Measurements from ENCODE around the gene EIF5.
A peak's percentile ranks its signal among the peaks of the same experiment; 100 is the strongest.

EIF5 gene

DNA sequence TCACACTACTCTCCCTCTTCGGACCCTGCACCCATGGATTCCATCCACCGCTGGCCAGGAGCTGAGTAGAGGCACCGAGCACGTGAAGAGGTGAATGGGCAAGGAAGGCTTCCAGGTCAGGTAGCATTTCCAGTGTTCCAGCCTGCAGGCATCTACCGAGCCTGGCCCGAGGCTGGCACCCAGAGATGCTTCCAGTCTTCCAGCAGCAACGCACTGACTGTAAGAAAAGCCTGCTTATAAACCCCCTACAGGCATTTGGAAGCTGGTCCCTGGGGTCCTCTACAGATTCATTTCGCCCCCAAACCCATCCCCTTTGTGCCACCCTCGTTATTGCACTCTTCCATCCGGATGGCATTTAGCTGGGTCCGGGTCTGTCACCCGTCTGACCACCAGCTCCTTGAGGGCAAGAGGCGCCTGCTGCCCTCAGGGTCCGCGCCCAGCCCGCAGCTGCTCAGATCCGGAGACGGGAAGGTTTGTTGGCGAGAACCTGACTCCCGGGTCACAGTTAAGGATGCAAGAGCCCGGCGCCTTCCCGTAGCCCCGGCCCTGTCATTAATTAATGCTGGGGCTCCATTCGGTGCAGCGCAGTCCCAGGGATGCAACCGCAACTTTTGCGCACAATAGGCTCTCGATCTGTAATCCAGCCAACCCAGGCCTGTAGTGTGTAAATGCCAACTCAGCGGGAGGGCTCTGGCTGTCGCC lies 50.6 kb downstream of the EIF5 start:
- peaks cover 0 to 1% of the 10 kb centered on the region in 2 donors for H3K9me3 Mint-ChIP-seq
- peak overlapping the region; percentile 95 to 98 for H3K4me3 Mint-ChIP-seq
- no peak for ATAC-seq (replicated peaks)
- H3K36me3 Mint-ChIP-seq: peaks cover 2 to 6% of the 10 kb centered on the region in 2 donors
- peaks cover 14 to 41% of the 10 kb centered on the region in 2 donors for H3K4me1 Mint-ChIP-seq
- peaks cover 11 to 19% of the 10 kb centered on the region in 2 donors for H3K27me3 Mint-ChIP-seq
- no peak for DNase-seq
- H3K27ac Mint-ChIP-seq: peak overlapping the region; percentile 96

- H3K9me3 Mint-ChIP-seq: peaks cover 0 to 1% of the 10 kb centered on the region in 2 donors
- peak within 1 kb of the TSS; percentile 98 for H3K27ac Mint-ChIP-seq
- H3K27me3 Mint-ChIP-seq: peaks cover 11 to 14% of the 10 kb centered on the region in 2 donors
- ATAC-seq (replicated peaks): peak; percentile 96 to 97
- H3K4me1 Mint-ChIP-seq: peaks cover 14 to 41% of the 10 kb centered on the region in 2 donors
- DNase-seq: peak; percentile 97
- H3K4me3 Mint-ChIP-seq: peak within 1 kb of the TSS; percentile 95 to 98
- peaks cover 2 to 6% of the 10 kb centered on the region in 2 donors for H3K36me3 Mint-ChIP-seq
Measured at GRCh38 chr14:103385152-103385928, 51.3 kb downstream of the EIF5 start, which contains the start of gene MARK3. Gene MARK3 (plus strand): TSS chr14:103385415. CDS start chr14:103386030, 615 bp downstream.

GRCh38 chr14:103385929-103386712 lies 52.1 kb downstream of the EIF5 start:
- Mint-ChIP-seq H3K36me3 (peaks cover 2 to 6% of the 10 kb centered on the region in 2 donors), H3K27ac (peak overlapping the region; percentile 98), H3K4me3 (peak overlapping the region; percentile 95 to 98), H3K9me3 (no peaks in the 10 kb centered on the region), H3K27me3 (peaks cover 8 to 9% of the 10 kb centered on the region in 2 donors), H3K4me1 (peaks cover 17 to 48% of the 10 kb centered on the region in 2 donors)
- DNase-seq (peak; percentile 26), ATAC-seq (replicated peaks) (peak; percentile 6 to 20)

GRCh38 chr14:103386713-103387329 lies 52.8 kb downstream of the EIF5 start:
- peak overlapping the region; percentile 95 to 98 for H3K4me3 Mint-ChIP-seq
- no peaks in the 10 kb centered on the region for H3K9me3 Mint-ChIP-seq
- H3K27me3 Mint-ChIP-seq: peaks cover 2 to 7% of the 10 kb centered on the region in 2 donors
- ATAC-seq (replicated peaks) (no peak), DNase-seq (no peak)
- peaks cover 17 to 48% of the 10 kb centered on the region in 2 donors for H3K4me1 Mint-ChIP-seq
- H3K36me3 Mint-ChIP-seq: peaks cover 0 to 6% of the 10 kb centered on the region in 2 donors
- H3K27ac Mint-ChIP-seq: peak overlapping the region; percentile 98

GRCh38 chr14:103388664-103389063 lies 54.6 kb downstream of the EIF5 start:
- no peaks in the 10 kb centered on the region for H3K27me3 Mint-ChIP-seq
- H3K9me3 Mint-ChIP-seq: no peaks in the 10 kb centered on the region
- ATAC-seq (replicated peaks): no peak
- peaks cover 21 to 48% of the 10 kb centered on the region in 2 donors for H3K4me1 Mint-ChIP-seq
- DNase-seq: no peak
- no peak overlapping the region for H3K4me3 Mint-ChIP-seq
- no peak overlapping the region for H3K27ac Mint-ChIP-seq
- H3K36me3 Mint-ChIP-seq: peaks cover 0 to 6% of the 10 kb centered on the region in 2 donors

DNA sequence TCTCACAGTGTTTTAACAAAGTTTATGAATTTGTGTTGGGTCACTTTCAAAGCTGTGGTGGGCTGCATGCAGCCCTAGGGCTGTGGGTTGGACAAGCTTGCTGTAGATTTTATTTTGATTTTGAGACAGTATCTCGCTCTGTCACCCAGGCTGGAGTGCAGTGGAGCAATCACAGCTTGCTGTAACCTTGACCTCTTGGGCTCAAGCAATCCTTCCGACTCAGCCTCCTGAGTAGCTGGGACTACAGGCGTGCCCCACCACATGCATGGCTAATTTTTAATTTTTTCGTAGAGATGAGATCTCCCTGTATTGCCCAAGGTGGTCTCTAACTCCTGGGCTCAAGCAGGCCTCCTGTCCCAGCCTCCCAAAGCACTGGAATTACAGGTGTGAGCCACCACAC lies 56.6 kb downstream of the EIF5 start:
- no peaks in the 10 kb centered on the region for H3K9me3 Mint-ChIP-seq
- DNase-seq: no peak
- H3K27ac Mint-ChIP-seq: peak overlapping the region; percentile 51
- H3K36me3 Mint-ChIP-seq: peaks cover 4 to 6% of the 10 kb centered on the region in 2 donors
- peaks cover 22 to 54% of the 10 kb centered on the region in 2 donors for H3K4me1 Mint-ChIP-seq
- ATAC-seq (replicated peaks): no peak
- no peaks in the 10 kb centered on the region for H3K27me3 Mint-ChIP-seq
- no peak overlapping the region for H3K4me3 Mint-ChIP-seq

DNA sequence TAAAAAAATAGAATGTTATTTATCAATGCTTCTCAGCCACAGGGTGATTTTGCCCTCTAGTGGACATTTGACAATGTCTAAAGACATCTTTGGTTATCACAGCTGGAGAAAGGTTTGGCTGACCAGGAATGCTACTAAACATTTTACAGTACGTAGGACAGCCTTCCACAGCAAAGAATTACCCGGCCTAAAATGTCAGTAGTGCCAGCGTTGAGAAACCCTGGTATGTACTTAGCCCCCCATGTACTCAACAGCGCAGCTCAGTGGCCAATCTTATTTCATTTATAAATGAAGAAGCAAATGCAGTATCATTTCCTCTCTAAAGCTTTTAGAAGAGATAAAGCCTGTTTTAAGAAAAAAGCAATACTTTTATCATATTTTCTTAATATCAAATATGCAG lies 57.0 kb downstream of the EIF5 start:
- no peaks in the 10 kb centered on the region for H3K27me3 Mint-ChIP-seq
- H3K9me3 Mint-ChIP-seq: no peaks in the 10 kb centered on the region
- peaks cover 4 to 6% of the 10 kb centered on the region in 2 donors for H3K36me3 Mint-ChIP-seq
- no peak overlapping the region for H3K4me3 Mint-ChIP-seq
- peak overlapping the region; percentile 59 for H3K27ac Mint-ChIP-seq
- DNase-seq: no peak
- peaks cover 26 to 58% of the 10 kb centered on the region in 2 donors for H3K4me1 Mint-ChIP-seq
- ATAC-seq (replicated peaks): peak; percentile 79 to 80

- H3K4me1 Mint-ChIP-seq: peaks cover 23 to 63% of the 10 kb centered on the region in 2 donors
- no peaks in the 10 kb centered on the region for H3K27me3 Mint-ChIP-seq
- H3K4me3 Mint-ChIP-seq: no peak overlapping the region
- peak overlapping the region; percentile 25 for H3K27ac Mint-ChIP-seq
- H3K9me3 Mint-ChIP-seq: no peaks in the 10 kb centered on the region
- peak in 1 of 2 donors; percentile 25 for ATAC-seq (replicated peaks)
- DNase-seq: no peak
- H3K36me3 Mint-ChIP-seq: peaks cover 4 to 6% of the 10 kb centered on the region in 2 donors
Measured at GRCh38 chr14:103392106-103392505, 58.1 kb downstream of the EIF5 start.

DNA sequence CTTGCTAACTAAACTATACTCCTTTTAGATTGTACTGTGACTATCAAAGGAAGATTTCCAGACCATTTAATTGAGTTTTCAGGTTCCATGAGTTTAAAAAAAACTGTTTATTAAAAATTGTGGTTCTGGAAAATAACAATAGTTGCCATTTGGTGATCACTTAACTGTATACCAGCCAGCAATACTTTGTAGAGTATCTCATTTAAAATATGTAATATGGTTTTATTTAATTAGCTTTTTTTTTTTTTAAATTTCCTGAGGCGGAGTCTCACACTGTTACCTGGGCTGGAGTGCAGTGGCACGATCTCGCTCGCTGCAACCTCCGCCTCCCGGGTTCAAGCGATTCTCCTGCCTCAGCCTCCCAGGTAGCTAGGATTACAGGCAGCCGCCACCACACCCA lies 58.5 kb downstream of the EIF5 start:
- DNase-seq: no peak
- peaks cover 4 to 6% of the 10 kb centered on the region in 2 donors for H3K36me3 Mint-ChIP-seq
- no peaks in the 10 kb centered on the region for H3K27me3 Mint-ChIP-seq
- peaks cover 22 to 63% of the 10 kb centered on the region in 2 donors for H3K4me1 Mint-ChIP-seq
- H3K4me3 Mint-ChIP-seq: no peak overlapping the region
- ATAC-seq (replicated peaks): no peak
- no peaks in the 10 kb centered on the region for H3K9me3 Mint-ChIP-seq
- no peak overlapping the region for H3K27ac Mint-ChIP-seq

DNA sequence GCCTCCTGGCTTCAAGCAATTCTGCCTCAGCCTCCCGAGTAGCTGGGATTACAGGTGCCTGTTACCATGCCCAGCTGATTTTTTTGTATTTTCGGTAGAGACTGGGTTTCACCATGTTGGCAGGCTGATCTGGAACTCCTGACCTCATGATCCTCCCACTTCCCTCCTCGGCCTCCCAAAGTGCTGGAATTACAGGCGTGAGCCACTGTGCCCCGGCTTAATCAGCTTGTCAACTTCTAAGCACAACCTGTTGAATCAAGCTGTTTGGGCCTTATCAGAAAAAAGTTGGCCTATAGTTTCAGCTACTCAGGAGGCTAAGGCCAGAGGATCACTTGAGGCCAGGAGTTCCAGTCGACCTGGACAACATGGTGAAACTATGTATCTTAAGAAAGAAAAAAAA lies 59.0 kb downstream of the EIF5 start:
- DNase-seq (no peak), ATAC-seq (replicated peaks) (no peak)
- Mint-ChIP-seq H3K36me3 (peaks cover 6 to 10% of the 10 kb centered on the region in 2 donors), H3K9me3 (no peaks in the 10 kb centered on the region), H3K4me1 (peaks cover 27 to 63% of the 10 kb centered on the region in 2 donors), H3K27me3 (no peaks in the 10 kb centered on the region), H3K27ac (no peak overlapping the region), H3K4me3 (no peak overlapping the region)

GRCh38 chr14:103393676-103394626 lies 59.9 kb downstream of the EIF5 start:
- H3K36me3 Mint-ChIP-seq: peaks cover 7 to 8% of the 10 kb centered on the region in 2 donors
- no peak overlapping the region for H3K27ac Mint-ChIP-seq
- H3K9me3 Mint-ChIP-seq: no peaks in the 10 kb centered on the region
- DNase-seq (no peak), ATAC-seq (replicated peaks) (no peak)
- no peaks in the 10 kb centered on the region for H3K27me3 Mint-ChIP-seq
- H3K4me1 Mint-ChIP-seq: peaks cover 27 to 59% of the 10 kb centered on the region in 2 donors
- no peak overlapping the region for H3K4me3 Mint-ChIP-seq

Data from stimulated activated naive B cell treated with anti-CD40 and anti-IgM and Interleukin-4, amounts not matched to agents 10 μg/mL and 1 μg/mL and 100 μg/mL, for 72 hours (primary cell).